DMS114 treated with DMSO at 0.1 percent for 48 hours (cell line): Measurements from ENCODE around the gene FNDC8.
"Not testable (repeated sequence)": the region's sequence is repeated elsewhere in the genome, so short reads cannot be mapped to it uniquely, and the experiment has no call there.

ENCODE experiments used
- DNase-seq: peaks from one replicate; lab custom pipeline; 2025; ENCODE audit not compliant: unreplicated experiment; lab: John Stamatoyannopoulos, UW

Gene FNDC8

GRCh38 chr17:35169835-35170363, 48.5 kb downstream of the FNDC8 start:
- DNase-seq, result no peak

GRCh38 chr17:35170968-35171771, 49.8 kb downstream of the FNDC8 start:
- peak; percentile 12 for DNase-seq

- no peak for DNase-seq
These were observed 50.4 kb downstream of the FNDC8 start for GRCh38 chr17:35171834-35172233.

- not testable (repeated sequence) for DNase-seq
These were observed 50.9 kb downstream of the FNDC8 start for GRCh38 chr17:35172321-35172720.

GRCh38 chr17:35174835-35175334, 53.5 kb downstream of the FNDC8 start:
- DNase-seq, result no peak

GRCh38 chr17:35175638-35176415, 54.4 kb downstream of the FNDC8 start:
- DNase-seq, result no peak

- DNase-seq, result no peak
These were observed 55.5 kb downstream of the FNDC8 start for GRCh38 chr17:35176897-35177296.

GRCh38 chr17:35179379-35179778, 58.0 kb downstream of the FNDC8 start:
- DNase-seq, result not testable (repeated sequence)
